ENCODE measurements around the gene HOXB1. TPM values are rescaled to one million over a fixed set of nuclear protein-coding genes. Genes with fewer than 3 reads are reported as not detected.

HOXB1 gene
- total RNA-seq, 2 experiments from 2014 or later, result not detected

GRCh38 chr17:48500435-48501426 lies 30.1 kb downstream of the HOXB1 start:
- no peak overlapping the region for H3K27ac Mint-ChIP-seq
- no peaks in the 10 kb centered on the region for H3K36me3 Mint-ChIP-seq (ENCODE audit: low read depth)
- peaks cover 18% of the 10 kb centered on the region for H3K4me1 Mint-ChIP-seq
- H3K4me3 Mint-ChIP-seq, result no peak overlapping the region
- CTCF ChIA-PET, result interaction anchor here (0.7 to 1.6 kb wide), 5 partner anchors 8 to 77 kb away, joined by 3 to 6 read pairs (median 3); no protein-coding TSS in a partner anchor
- H3K9me3 Mint-ChIP-seq, result no peaks in the 10 kb centered on the region
- H3K27me3 Mint-ChIP-seq, result peaks cover 37% of the 10 kb centered on the region
- POLR2A ChIA-PET, result interaction anchor here (1.0 to 1.2 kb wide), 3 partner anchors 8 to 73 kb away, joined by 3 to 5 read pairs (median 3); no protein-coding TSS in a partner anchor
- no peak for DNase-seq

GRCh38 chr17:48499735-48500434 lies 30.9 kb downstream of the HOXB1 start:
- ChIA-PET CTCF (interaction anchor here (0.7 to 1.6 kb wide), 4 partner anchors 7 to 78 kb away, joined by 3 read pairs; no protein-coding TSS in a partner anchor), POLR2A (interaction anchor here (1.2 to 1.3 kb wide), 3 partner anchors 8 to 47 kb away, joined by 3 to 5 read pairs (median 4); no protein-coding TSS in a partner anchor)
- Mint-ChIP-seq H3K9me3 (no peaks in the 10 kb centered on the region), H3K4me3 (no peak overlapping the region), H3K36me3 (ENCODE audit: low read depth) (no peaks in the 10 kb centered on the region), H3K4me1 (peaks cover 10% of the 10 kb centered on the region), H3K27me3 (peaks cover 38% of the 10 kb centered on the region), H3K27ac (no peak overlapping the region)
- no peak for DNase-seq

- H3K27ac Mint-ChIP-seq, result no peak overlapping the region
- H3K36me3 Mint-ChIP-seq (ENCODE audit: low read depth), result no peaks in the 10 kb centered on the region
- peaks cover 44% of the 10 kb centered on the region for H3K27me3 Mint-ChIP-seq
- no peak overlapping the region for H3K4me3 Mint-ChIP-seq
- H3K9me3 Mint-ChIP-seq, result no peaks in the 10 kb centered on the region
- ChIA-PET POLR2A (interaction anchor here (1.3 kb wide), 2 partner anchors 8 to 16 kb away, joined by 3 to 4 read pairs; no protein-coding TSS in a partner anchor), CTCF (interaction anchor here (1.0 kb wide), 1 partner anchor 33 kb away, joined by 3 read pairs; no protein-coding TSS in a partner anchor)
- H3K4me1 Mint-ChIP-seq, result peaks cover 3% of the 10 kb centered on the region
- DNase-seq, result no peak
Measured at GRCh38 chr17:48499248-48499647, 31.6 kb downstream of the HOXB1 start.

- Mint-ChIP-seq H3K36me3 (ENCODE audit: low read depth) (no peaks in the 10 kb centered on the region), H3K27ac (no peak overlapping the region), H3K9me3 (no peaks in the 10 kb centered on the region), H3K4me3 (no peak overlapping the region), H3K4me1 (peaks cover 3% of the 10 kb centered on the region), H3K27me3 (peaks cover 43% of the 10 kb centered on the region)
- ChIA-PET CTCF (interaction anchor here (1.0 kb wide), 1 partner anchor 32 kb away, joined by 3 read pairs; no protein-coding TSS in a partner anchor), POLR2A (interaction anchor here (1.3 kb wide), 2 partner anchors 9 to 15 kb away, joined by 3 to 4 read pairs; no protein-coding TSS in a partner anchor)
- DNase-seq, result no peak
Measured at GRCh38 chr17:48498164-48498850, 32.5 kb downstream of the HOXB1 start.

GRCh38 chr17:48497103-48497502 lies 33.7 kb downstream of the HOXB1 start:
- no peak overlapping the region for H3K27ac Mint-ChIP-seq
- H3K36me3 Mint-ChIP-seq (ENCODE audit: low read depth), result no peaks in the 10 kb centered on the region
- DNase-seq, result no peak
- H3K27me3 Mint-ChIP-seq, result peaks cover 34% of the 10 kb centered on the region
- ChIA-PET POLR2A (no interaction called here), CTCF (interaction anchor here (0.9 to 1.8 kb wide), 3 partner anchors 9 to 145 kb away, joined by 4 to 7 read pairs (median 4); no protein-coding TSS in a partner anchor)
- H3K4me1 Mint-ChIP-seq, result peaks cover 12% of the 10 kb centered on the region
- H3K9me3 Mint-ChIP-seq, result no peaks in the 10 kb centered on the region
- no peak overlapping the region for H3K4me3 Mint-ChIP-seq

GRCh38 chr17:48494335-48494734 lies 36.5 kb downstream of the HOXB1 start:
- Mint-ChIP-seq H3K9me3 (no peaks in the 10 kb centered on the region), H3K36me3 (ENCODE audit: low read depth) (no peaks in the 10 kb centered on the region), H3K27me3 (peaks cover 26% of the 10 kb centered on the region), H3K27ac (no peak overlapping the region), H3K4me1 (peaks cover 35% of the 10 kb centered on the region), H3K4me3 (no peak overlapping the region)
- DNase-seq, result no peak
- CTCF ChIA-PET, result interaction anchor here (2.4 to 3.0 kb wide), 2 partner anchors 16 to 47 kb away, joined by 14 to 24 read pairs; no protein-coding TSS in a partner anchor
- POLR2A ChIA-PET, result no interaction called here

GRCh38 chr17:48492401-48493298 lies 38.2 kb downstream of the HOXB1 start:
- peak; percentile 75 for DNase-seq
- Mint-ChIP-seq H3K27me3 (peaks cover 17% of the 10 kb centered on the region), H3K4me3 (peak overlapping the region; percentile 60), H3K9me3 (no peaks in the 10 kb centered on the region), H3K27ac (peak overlapping the region; percentile 50), H3K4me1 (peaks cover 47% of the 10 kb centered on the region), H3K36me3 (ENCODE audit: low read depth) (no peaks in the 10 kb centered on the region)
- ChIA-PET CTCF (interaction anchor here (0.9 to 3.1 kb wide), 39 partner anchors 8 to 159 kb away, joined by 3 to 31 read pairs (median 4); partner anchors contain the start of genes HOXB2 and HOXB5), POLR2A (interaction anchor here (0.8 to 2.5 kb wide), 19 partner anchors 8 to 101 kb away, joined by 3 to 10 read pairs (median 4); partner anchors contain the start of genes HOXB2 and HOXB5)

GRCh38 chr17:48491527-48492273 lies 39.1 kb downstream of the HOXB1 start:
- ChIA-PET CTCF (interaction anchor here (0.8 to 3.1 kb wide), 30 partner anchors 8 to 158 kb away, joined by 3 to 31 read pairs (median 4); partner anchors contain the start of gene HOXB5), POLR2A (interaction anchor here (1.0 to 2.5 kb wide), 14 partner anchors 9 to 102 kb away, joined by 3 to 10 read pairs (median 4); partner anchors contain the start of genes HOXB2 and HOXB5)
- Mint-ChIP-seq H3K4me3 (peak overlapping the region; percentile 60), H3K27ac (peak overlapping the region; percentile 45), H3K4me1 (peaks cover 46% of the 10 kb centered on the region), H3K27me3 (peaks cover 12% of the 10 kb centered on the region), H3K36me3 (ENCODE audit: low read depth) (no peaks in the 10 kb centered on the region), H3K9me3 (no peaks in the 10 kb centered on the region)
- no peak for DNase-seq

GRCh38 chr17:48490451-48490892 lies 40.3 kb downstream of the HOXB1 start:
- DNase-seq, result no peak
- Mint-ChIP-seq H3K36me3 (ENCODE audit: low read depth) (no peaks in the 10 kb centered on the region), H3K4me3 (no peak overlapping the region), H3K4me1 (peaks cover 47% of the 10 kb centered on the region), H3K9me3 (no peaks in the 10 kb centered on the region), H3K27me3 (peaks cover 9% of the 10 kb centered on the region), H3K27ac (no peak overlapping the region)
- CTCF ChIA-PET, result interaction anchor here (0.7 to 1.3 kb wide), 4 partner anchors 15 to 154 kb away, joined by 3 to 9 read pairs (median 4); no protein-coding TSS in a partner anchor
- POLR2A ChIA-PET, result interaction anchor here (1.7 kb wide), 1 partner anchor 13 kb away, joined by 6 read pairs; no protein-coding TSS in a partner anchor

- no peak for DNase-seq
- H3K36me3 Mint-ChIP-seq (ENCODE audit: low read depth), result no peaks in the 10 kb centered on the region
- peaks cover 49% of the 10 kb centered on the region for H3K4me1 Mint-ChIP-seq
- peaks cover 8% of the 10 kb centered on the region for H3K27me3 Mint-ChIP-seq
- no peaks in the 10 kb centered on the region for H3K9me3 Mint-ChIP-seq
- no peak overlapping the region for H3K27ac Mint-ChIP-seq
- CTCF ChIA-PET, result interaction anchor here (0.7 to 1.3 kb wide), 4 partner anchors 16 to 154 kb away, joined by 3 to 9 read pairs (median 4); no protein-coding TSS in a partner anchor
- POLR2A ChIA-PET, result no interaction called here
- no peak overlapping the region for H3K4me3 Mint-ChIP-seq
Measured at GRCh38 chr17:48489781-48490180, 41.0 kb downstream of the HOXB1 start.
